Thyroid gland (tissue), 4 donors: ENCODE data around the gene GOLGA2. TPM values are rescaled to one million over a fixed set of nuclear protein-coding genes. Genes with fewer than 3 reads are reported as not detected.

ENCODE experiments used
- DNase-seq, 2 donors: peaks; one replicate each; pipeline ENCODE4 v3.0.0-alpha.2; 2019
- H3K27ac ChIP-seq, 3 donors: fragments of 200-600 bp; sonication (generic); 1 replicate in 2 of 3; 2 replicates in 1 of 3; pipeline ENCODE4 v1.5.1; 2016 to 2019; ENCODE audit warnings: mild to moderate bottlenecking in 1 of 3, moderate library complexity in 1 of 3
- H3K27me3 ChIP-seq: fragments of 200-600 bp; sonication (generic); one replicate; pipeline ENCODE4 v1.5.1; 2019
- H3K36me3 ChIP-seq, 2 donors: fragments of 200-600 bp; sonication (generic); one replicate each; pipeline ENCODE4 v1.5.1; 2016 to 2019
- H3K4me1 ChIP-seq, 2 donors: fragments of 200-600 bp; sonication (generic); one replicate each; pipeline ENCODE4 v1.5.1; 2017 to 2019
- H3K4me3 ChIP-seq, 3 donors: fragments of 200-600 bp; sonication (generic); replicated peaks in 1 of 3; 1 replicate in 2 of 3; 2 replicates in 1 of 3; pipeline ENCODE4 v1.5.1; 2016; ENCODE audit warnings: mild to moderate bottlenecking in 1 of 3
- H3K9me3 ChIP-seq: fragments of 200-600 bp; sonication (generic); one replicate; pipeline ENCODE4 v1.5.1; 2017
- CTCF ChIP-seq, 6 experiments: fragments of 200-600 bp in 3 of 6; fragments of 450-650 bp in 3 of 6; sonication (generic) in 3 of 6; IDR thresholded peaks; one replicate each; pipeline ENCODE4 v1.5.1; 2016 to 2019; ENCODE audit warnings: antibody characterized with exemption in 6 of 6, mild to moderate bottlenecking in 2 of 6, inconsistent platforms in 1 of 6, moderate library complexity in 1 of 6
- POLR2A ChIP-seq, 2 donors: fragments of 450-650 bp; IDR thresholded peaks; one replicate each; pipeline ENCODE4 v1.6.1; 2017; ENCODE audit warnings: antibody characterized with exemption in 2 of 2, mild to moderate bottlenecking in 2 of 2, moderate library complexity in 1 of 2
- WGBS, 2 donors: methylation state at CpG; one replicate each; pipeline ENCODE4 v1.1.5; 2017; 5-methylcytosine and 5-hydroxymethylcytosine counted together
- intact Hi-C: fragments of 100-400 bp; cut with DNase I; formaldehyde crosslinking; loops from one replicate; pipeline ENCODE4 v1.15.1; 2023
- total RNA-seq, 4 donors: library from RNA; depleted of rRNA; stranded (reverse); fragments of >200 nt; gene quantifications; one replicate each; pipeline ENCODE4 v1.2.3, GENCODE V29; 2016

The GOLGA2 gene
- total RNA-seq, 4 donors from 2014 or later: 94.6 to 140 (median 118) TPM

- H3K9me3 ChIP-seq: no peaks in the 10 kb centered on the region
- H3K27me3 ChIP-seq: no peaks in the 10 kb centered on the region
- no peaks in the 10 kb centered on the region for H3K4me1 ChIP-seq
- TF ChIP-seq CTCF (IDR thresholded peaks at IDR 0.05) (no peak), POLR2A (IDR thresholded peaks at IDR 0.05) (no peak)
- 87 to 91% methylated on average over 15 of the region's 15 CpGs for WGBS, 2 donors
- no peak for DNase-seq
- intact Hi-C loops: no loop called here
- no peak overlapping the region for H3K27ac ChIP-seq
- H3K4me3 ChIP-seq: no peak overlapping the region
- peaks cover 43 to 50% of the 10 kb centered on the region in 2 donors for H3K36me3 ChIP-seq
Measured at GRCh38 chr9:128266868-128267590, 8.8 kb downstream of the GOLGA2 start.

GRCh38 chr9:128265348-128265847 is 10.4 kb downstream of the GOLGA2 start:
- DNase-seq: no peak
- peaks cover 49 to 54% of the 10 kb centered on the region in 2 donors for H3K36me3 ChIP-seq
- H3K27me3 ChIP-seq: no peaks in the 10 kb centered on the region
- no peak overlapping the region for H3K4me3 ChIP-seq
- H3K4me1 ChIP-seq: no peaks in the 10 kb centered on the region
- no peak for TF ChIP-seq POLR2A (IDR thresholded peaks at IDR 0.05)
- no peak for TF ChIP-seq CTCF (IDR thresholded peaks at IDR 0.05)
- intact Hi-C loops: no loop called here
- H3K9me3 ChIP-seq: no peaks in the 10 kb centered on the region
- WGBS, 2 donors: 87 to 93% methylated on average over 10 of the region's 10 CpGs
- H3K27ac ChIP-seq: no peak overlapping the region

- Histone ChIP-seq H3K4me1 (no peaks in the 10 kb centered on the region), H3K9me3 (no peaks in the 10 kb centered on the region), H3K4me3 (no peak overlapping the region), H3K27me3 (no peaks in the 10 kb centered on the region), H3K27ac (no peak overlapping the region), H3K36me3 (peaks cover 69 to 76% of the 10 kb centered on the region in 2 donors)
- TF ChIP-seq POLR2A (IDR thresholded peaks at IDR 0.05) (no peak), CTCF (IDR thresholded peaks at IDR 0.05) (no peak)
- intact Hi-C loops: no loop called here
- no peak for DNase-seq
- WGBS, 2 donors: 87 to 88% methylated on average over 4 of the region's 4 CpGs
Measured at GRCh38 chr9:128262687-128263086, 13.1 kb downstream of the GOLGA2 start.

GRCh38 chr9:128260340-128260739 is 15.5 kb downstream of the GOLGA2 start:
- Histone ChIP-seq H3K36me3 (peaks cover 64 to 72% of the 10 kb centered on the region in 2 donors), H3K9me3 (no peaks in the 10 kb centered on the region), H3K4me3 (no peak overlapping the region), H3K27ac (no peak overlapping the region), H3K27me3 (no peaks in the 10 kb centered on the region), H3K4me1 (no peaks in the 10 kb centered on the region)
- WGBS, 2 donors: 97% methylated on average over 15 to 17 of the region's 17 CpGs
- no peak for TF ChIP-seq POLR2A (IDR thresholded peaks at IDR 0.05)
- TF ChIP-seq CTCF (IDR thresholded peaks at IDR 0.05): no peak
- DNase-seq: no peak
- intact Hi-C loops: no loop called here

- Histone ChIP-seq H3K27me3 (no peaks in the 10 kb centered on the region), H3K36me3 (peaks cover 62 to 65% of the 10 kb centered on the region in 2 donors), H3K4me3 (no peak overlapping the region), H3K27ac (no peak overlapping the region), H3K9me3 (no peaks in the 10 kb centered on the region), H3K4me1 (no peaks in the 10 kb centered on the region)
- 93 to 97% methylated on average over 5 to 9 of the region's 9 CpGs for WGBS, 2 donors
- no peak for TF ChIP-seq CTCF (IDR thresholded peaks at IDR 0.05)
- no peak for DNase-seq
- intact Hi-C loops: no loop called here
Measured at GRCh38 chr9:128259156-128259555, 16.7 kb downstream of the GOLGA2 start.
